GM12878 (cell line): ENCODE results near the gene PRDM12. TPM values are rescaled to one million over a fixed set of nuclear protein-coding genes. Genes with fewer than 3 reads are reported as not detected.

ENCODE experiments used
- ATAC-seq: fragments of 200-7000 bp; cut with Tn5 transposase; 3 replicates; pipeline ENCODE4 v1.9.1; 2020; ENCODE audit warnings: mild to moderate bottlenecking, moderate library complexity
- BruUV-seq: library from RNA; stranded (reverse); fragments of 400-500 nt; replicated peaks from 2 replicates; lab custom pipeline; 2021; lab: Mats Ljungman, UMichigan
- CTCF ChIA-PET: fragments of 300-600 bp; sonication (Branson Sonifier 250); formaldehyde crosslinking; extraction: SDS; loops from one replicate; lab custom pipeline; 2021; ENCODE audit warnings: inconsistent platforms; lab: Yijun Ruan, JAX
- POLR2A ChIA-PET: fragments of 350-600 bp; formaldehyde crosslinking; extraction: SDS; loops from one replicate; lab custom pipeline; 2021; ENCODE audit warnings: inconsistent platforms; lab: Charles Lee
- RAD21 ChIA-PET: fragments of 300-600 bp; sonication (Branson Sonifier 250); formaldehyde crosslinking; loops from one replicate; lab custom pipeline; 2023; ENCODE audit warnings: antibody characterized with exemption; ENCODE audit not compliant: unreplicated experiment; lab: Charles Lee
- SMC1A ChIA-PET: fragments of 300-600 bp; sonication (Branson Sonifier 250); formaldehyde crosslinking; loops from one replicate; lab custom pipeline; 2023; ENCODE audit not compliant: unreplicated experiment, uncharacterized antibody; lab: Charles Lee
- DNase-seq: peaks from one replicate; pipeline ENCODE4 v3.0.0-alpha.2; 2011; ENCODE audit warnings: low read depth, low spot score
- FAIRE-seq: peaks from 3 replicates; lab custom pipeline; 2011; peaks lifted over from hg19 to GRCh38; lab: Jason Lieb, UNC
- H2AFZ ChIP-seq: 2 replicates; pipeline ENCODE4 v1.6.0; 2011; ENCODE audit warnings: low read depth, low read length, control low read depth; ENCODE audit not compliant: control insufficient read depth
- H3K27ac ChIP-seq: 2 replicates; pipeline ENCODE4 v1.5.1; 2011; ENCODE audit warnings: control low read depth; ENCODE audit not compliant: control insufficient read depth, insufficient read depth
- H3K27me3 ChIP-seq, 2 experiments: replicated peaks in 1 of 2; 2 replicates each; pipeline versions ENCODE4 v1.6.0 to v1.6.1; 2011; ENCODE audit warnings: low read length in 1 of 2; ENCODE audit not compliant: control insufficient read depth in 2 of 2, insufficient read depth in 2 of 2
- H3K36me3 ChIP-seq, 2 experiments: 2 replicates each; pipeline ENCODE4 v1.5.1; 2011; ENCODE audit warnings: low read length in 1 of 2; ENCODE audit not compliant: control insufficient read depth in 2 of 2, insufficient read depth in 2 of 2
- H3K4me1 ChIP-seq: 2 replicates; pipeline ENCODE4 v1.6.1; 2011; ENCODE audit warnings: mild to moderate bottlenecking, low read length, moderate library complexity, mixed read lengths; ENCODE audit not compliant: control insufficient read depth, insufficient read depth
- H3K4me2 ChIP-seq: 2 replicates; pipeline ENCODE4 v1.6.0; 2011; ENCODE audit warnings: control low read depth; ENCODE audit not compliant: control insufficient read depth, insufficient read depth
- H3K4me3 ChIP-seq: fragments of 200-600 bp; sonication (generic); 2 replicates; pipeline ENCODE4 v1.5.1; 2016
- H3K79me2 ChIP-seq: 2 replicates; pipeline ENCODE4 v1.6.0; 2011; ENCODE audit warnings: low read length; ENCODE audit not compliant: control insufficient read depth, insufficient read depth
- H3K9ac ChIP-seq: 2 replicates; pipeline ENCODE4 v1.8.0; 2011; ENCODE audit warnings: low read length, control low read depth, mixed read lengths; ENCODE audit not compliant: control insufficient read depth, insufficient read depth
- H3K9me3 ChIP-seq: replicated peaks from 3 replicates; pipeline ENCODE4 v1.5.1; 2011; ENCODE audit warnings: mild to moderate bottlenecking, low read length; ENCODE audit not compliant: control insufficient read depth, insufficient read depth
- H4K20me1 ChIP-seq: 2 replicates; pipeline ENCODE4 v1.6.0; 2011; ENCODE audit not compliant: control insufficient read depth, insufficient read depth
- ASH2L ChIP-seq: fragments of 300-600, 200-600 bp; sonication (generic); IDR thresholded peaks from 2 replicates; pipeline ENCODE4 v1.6.1; 2017; ENCODE audit warnings: low read depth, mild to moderate bottlenecking, borderline replicate concordance
- BRCA1 ChIP-seq: IDR thresholded peaks from 2 replicates; pipeline ENCODE4 v1.6.1; 2011; ENCODE audit warnings: low read depth, low read length, improper control_type of control experiment
- JUNB ChIP-seq: IDR thresholded peaks from 2 replicates; pipeline ENCODE4 v1.6.1; 2016; ENCODE audit warnings: antibody characterized with exemption, mild to moderate bottlenecking
- PAX5 ChIP-seq: IDR thresholded peaks from 2 replicates; pipeline ENCODE4 v1.6.1; 2011; ENCODE audit warnings: low read depth, low read length, borderline replicate concordance
- PML ChIP-seq: IDR thresholded peaks from 2 replicates; pipeline ENCODE4 v1.6.1; 2012; ENCODE audit warnings: low read length, inconsistent platforms
- RUNX3 ChIP-seq: IDR thresholded peaks from 2 replicates; pipeline ENCODE4 v1.6.1; 2012; ENCODE audit warnings: low read length, inconsistent platforms
- SPI1 ChIP-seq: IDR thresholded peaks from 2 replicates; pipeline ENCODE4 v1.6.1; 2011; ENCODE audit warnings: low read depth, mild to moderate bottlenecking, low read length, moderate library complexity, borderline replicate concordance; ENCODE audit not compliant: insufficient read depth
- TARDBP ChIP-seq: IDR thresholded peaks from 2 replicates; pipeline ENCODE4 v1.6.1; 2016; ENCODE audit warnings: borderline replicate concordance
- WRNIP1 ChIP-seq: IDR thresholded peaks from 2 replicates; pipeline ENCODE4 v1.6.1; 2011; ENCODE audit warnings: low read depth, low read length, improper control_type of control experiment, borderline replicate concordance
- ZNF217 ChIP-seq: fragments of 450-650 bp; IDR thresholded peaks from 2 replicates; pipeline ENCODE4 v1.6.1; 2017; ENCODE audit warnings: antibody characterized with exemption, mild to moderate bottlenecking
- ZNF384 ChIP-seq: IDR thresholded peaks from 2 replicates; pipeline ENCODE4 v1.6.1; 2012; ENCODE audit warnings: low read depth, mild to moderate bottlenecking, low read length, improper control_type of control experiment, borderline replicate concordance
- WGBS: methylation state at CpG from one replicate; pipeline ENCODE4 v1.1.6; 2016; ENCODE audit warnings: low lambda C conversion rate; ENCODE audit not compliant: insufficient replicate concordance, insufficient coverage; ENCODE audit errors: missing lambda C conversion rate; 5-methylcytosine and 5-hydroxymethylcytosine counted together
- in situ Hi-C: fragments of 300-500 bp; cut with MboI; formaldehyde crosslinking; loops from 9 replicates; pipeline ENCODE4 v1.14.3; 2018; ENCODE audit warnings: mixed read lengths
- intact Hi-C: fragments of 100-400 bp; cut with micrococcal nuclease; formaldehyde crosslinking; loops from one replicate; pipeline ENCODE4 v1.14.2; 2022; ENCODE audit not compliant: unreplicated experiment
- polyA plus RNA-seq, 11 experiments: library from polyadenylated mRNA; depleted of rRNA in 4 of 11; unstranded in 6 of 11; stranded (reverse) in 5 of 11; fragments of >200 nt; fragmentation: Nextera tagmentation in 4 of 11; fragmentation: Illumina TruSeq in 1 of 11; extraction: Ambion mirVana in 4 of 11; extraction: Trizol in 1 of 11; gene quantifications; 1 replicate in 1 of 11; 2 replicates in 10 of 11; pipeline versions ENCODE4 v1.2.1 to v1.2.3, GENCODE V29; 2011 to 2016; ENCODE audit warnings: inconsistent platforms in 2 of 11, missing spikeins in 2 of 11, low read depth in 1 of 11
- total RNA-seq, 4 experiments: library from RNA; depleted of rRNA in 3 of 4; stranded (reverse); fragments of >200 nt in 3 of 4; fragmentation: Illumina TruSeq in 1 of 4; extraction: Trizol in 1 of 4; gene quantifications; 2 replicates each; pipeline versions ENCODE4 v1.2.1 to v1.2.3, GENCODE V29; 2013 to 2021
- TF ChIP-seq, protein P1 (sequence below): IDR thresholded peaks from 2 replicates; pipeline ENCODE4 v1.6.1; 2011; ENCODE audit warnings: borderline replicate concordance, low read depth, mild to moderate bottlenecking, moderate library complexity, low read length; ENCODE audit not compliant: insufficient read depth, poor library complexity, severe bottlenecking
- TF ChIP-seq, protein P2 (sequence below): fragments of 450-650 bp; IDR thresholded peaks from 2 replicates; pipeline ENCODE4 v1.6.1; 2017; ENCODE audit warnings: mild to moderate bottlenecking
- TF ChIP-seq, protein P3 (sequence below): IDR thresholded peaks from 2 replicates; pipeline ENCODE4 v1.6.1; 2012; ENCODE audit warnings: low read length, inconsistent platforms
- TF ChIP-seq, protein P4 (sequence below): fragments of 450-650 bp; IDR thresholded peaks from 2 replicates; pipeline ENCODE4 v1.6.1; 2016; ENCODE audit warnings: mild to moderate bottlenecking

The PRDM12 gene
- total and polyA plus RNA-seq, 10 of the 15 experiments (the other 5 are each of a cell fraction or from before 2014, with no cell fraction given), result not detected

DNA sequence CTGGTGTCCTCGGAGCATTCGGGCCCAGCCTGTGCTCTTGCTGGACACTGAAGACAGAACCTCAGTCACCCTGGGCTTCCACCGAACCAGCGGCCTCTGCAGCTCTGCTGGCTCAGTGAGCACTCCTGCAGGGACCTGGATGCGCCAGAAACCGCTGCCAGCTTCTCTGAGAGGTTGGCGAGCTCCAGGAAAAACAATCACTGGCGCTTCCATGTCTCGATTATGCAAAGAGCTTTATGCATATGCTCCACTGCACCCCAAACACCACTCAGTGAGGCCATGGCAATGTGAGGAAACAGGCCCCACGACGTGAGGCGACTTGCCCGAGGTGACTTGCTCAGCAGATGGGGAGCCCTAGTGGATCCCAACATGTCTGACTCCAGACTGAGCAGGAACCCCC lies 11.0 kb downstream of the PRDM12 start (continued):
- TF ChIP-seq, protein P1, sequence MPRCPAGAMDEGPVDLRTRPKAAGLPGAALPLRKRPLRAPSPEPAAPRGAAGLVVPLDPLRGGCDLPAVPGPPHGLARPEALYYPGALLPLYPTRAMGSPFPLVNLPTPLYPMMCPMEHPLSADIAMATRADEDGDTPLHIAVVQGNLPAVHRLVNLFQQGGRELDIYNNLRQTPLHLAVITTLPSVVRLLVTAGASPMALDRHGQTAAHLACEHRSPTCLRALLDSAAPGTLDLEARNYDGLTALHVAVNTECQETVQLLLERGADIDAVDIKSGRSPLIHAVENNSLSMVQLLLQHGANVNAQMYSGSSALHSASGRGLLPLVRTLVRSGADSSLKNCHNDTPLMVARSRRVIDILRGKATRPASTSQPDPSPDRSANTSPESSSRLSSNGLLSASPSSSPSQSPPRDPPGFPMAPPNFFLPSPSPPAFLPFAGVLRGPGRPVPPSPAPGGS, result no peak
- no peak for TF ChIP-seq WRNIP1
- TF ChIP-seq, protein P2, sequence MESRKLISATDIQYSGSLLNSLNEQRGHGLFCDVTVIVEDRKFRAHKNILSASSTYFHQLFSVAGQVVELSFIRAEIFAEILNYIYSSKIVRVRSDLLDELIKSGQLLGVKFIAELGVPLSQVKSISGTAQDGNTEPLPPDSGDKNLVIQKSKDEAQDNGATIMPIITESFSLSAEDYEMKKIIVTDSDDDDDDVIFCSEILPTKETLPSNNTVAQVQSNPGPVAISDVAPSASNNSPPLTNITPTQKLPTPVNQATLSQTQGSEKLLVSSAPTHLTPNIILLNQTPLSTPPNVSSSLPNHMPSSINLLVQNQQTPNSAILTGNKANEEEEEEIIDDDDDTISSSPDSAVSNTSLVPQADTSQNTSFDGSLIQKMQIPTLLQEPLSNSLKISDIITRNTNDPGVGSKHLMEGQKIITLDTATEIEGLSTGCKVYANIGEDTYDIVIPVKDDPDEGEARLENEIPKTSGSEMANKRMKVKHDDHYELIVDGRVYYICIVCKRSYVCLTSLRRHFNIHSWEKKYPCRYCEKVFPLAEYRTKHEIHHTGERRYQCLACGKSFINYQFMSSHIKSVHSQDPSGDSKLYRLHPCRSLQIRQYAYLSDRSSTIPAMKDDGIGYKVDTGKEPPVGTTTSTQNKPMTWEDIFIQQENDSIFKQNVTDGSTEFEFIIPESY, result no peak
- no peak for TF ChIP-seq PML
- no peak for TF ChIP-seq PAX5
- TF ChIP-seq TARDBP, result no peak
- no peak for TF ChIP-seq ZNF217
- TF ChIP-seq RUNX3, result no peak
- TF ChIP-seq ASH2L, result no peak
- TF ChIP-seq ZNF384, result no peak
- no peak for TF ChIP-seq JUNB

DNA sequence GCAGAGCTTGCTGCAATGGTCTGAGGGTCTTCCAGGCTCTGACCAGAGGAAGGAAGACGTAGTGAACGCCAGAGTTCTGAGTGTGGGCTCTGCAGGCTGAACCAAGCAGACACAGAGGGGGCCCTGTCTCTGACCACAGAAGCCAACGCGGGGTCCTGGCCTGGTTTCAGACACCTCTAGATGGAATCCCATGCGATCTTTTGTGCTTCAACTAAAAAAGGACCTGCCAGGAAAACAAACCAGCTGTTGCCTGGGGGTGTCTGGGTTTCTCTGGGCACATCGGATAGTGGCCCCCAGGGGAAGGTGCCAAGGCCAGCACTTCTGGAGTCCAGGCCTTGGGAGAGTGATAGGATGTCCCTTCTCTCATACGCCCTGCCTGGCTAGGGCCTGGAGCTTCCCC lies 12.9 kb downstream of the PRDM12 start:
- H3K9ac ChIP-seq, result no peak overlapping the region
- no peak overlapping the region for H3K27ac ChIP-seq
- ChIA-PET POLR2A (no interaction called here), CTCF (no interaction called here), SMC1A (no interaction called here), RAD21 (no interaction called here)
- peaks cover 4% of the 10 kb centered on the region for H3K4me1 ChIP-seq
- H3K4me2 ChIP-seq, result no peak overlapping the region
- no TSS peak for BruUV-seq
- no peaks in the 10 kb centered on the region for H4K20me1 ChIP-seq
- H3K9me3 ChIP-seq, result no peaks in the 10 kb centered on the region
- no peaks in the 10 kb centered on the region for H3K36me3 ChIP-seq
- 53% methylated on average over 7 of the region's 7 CpGs for whole genome bisulfite sequencing
- no peak overlapping the region for H3K4me3 ChIP-seq
- in situ Hi-C loops, result no loop called here
- peaks cover 0 to 3% of the 10 kb centered on the region in 2 experiments; a peak in 3 of 4 replicates for H3K27me3 ChIP-seq
- intact Hi-C loops, result no loop called here
- no peak overlapping the region for H2AFZ ChIP-seq
- FAIRE-seq (no peak), ATAC-seq (no peak), DNase-seq (no peak)
- H3K79me2 ChIP-seq, result no peaks in the 10 kb centered on the region
- TF ChIP-seq SPI1 (no peak), BRCA1 (no peak)
- TF ChIP-seq, protein P3, sequence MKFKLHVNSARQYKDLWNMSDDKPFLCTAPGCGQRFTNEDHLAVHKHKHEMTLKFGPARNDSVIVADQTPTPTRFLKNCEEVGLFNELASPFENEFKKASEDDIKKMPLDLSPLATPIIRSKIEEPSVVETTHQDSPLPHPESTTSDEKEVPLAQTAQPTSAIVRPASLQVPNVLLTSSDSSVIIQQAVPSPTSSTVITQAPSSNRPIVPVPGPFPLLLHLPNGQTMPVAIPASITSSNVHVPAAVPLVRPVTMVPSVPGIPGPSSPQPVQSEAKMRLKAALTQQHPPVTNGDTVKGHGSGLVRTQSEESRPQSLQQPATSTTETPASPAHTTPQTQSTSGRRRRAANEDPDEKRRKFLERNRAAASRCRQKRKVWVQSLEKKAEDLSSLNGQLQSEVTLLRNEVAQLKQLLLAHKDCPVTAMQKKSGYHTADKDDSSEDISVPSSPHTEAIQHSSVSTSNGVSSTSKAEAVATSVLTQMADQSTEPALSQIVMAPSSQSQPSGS, result no peak
- TF ChIP-seq, protein P4, sequence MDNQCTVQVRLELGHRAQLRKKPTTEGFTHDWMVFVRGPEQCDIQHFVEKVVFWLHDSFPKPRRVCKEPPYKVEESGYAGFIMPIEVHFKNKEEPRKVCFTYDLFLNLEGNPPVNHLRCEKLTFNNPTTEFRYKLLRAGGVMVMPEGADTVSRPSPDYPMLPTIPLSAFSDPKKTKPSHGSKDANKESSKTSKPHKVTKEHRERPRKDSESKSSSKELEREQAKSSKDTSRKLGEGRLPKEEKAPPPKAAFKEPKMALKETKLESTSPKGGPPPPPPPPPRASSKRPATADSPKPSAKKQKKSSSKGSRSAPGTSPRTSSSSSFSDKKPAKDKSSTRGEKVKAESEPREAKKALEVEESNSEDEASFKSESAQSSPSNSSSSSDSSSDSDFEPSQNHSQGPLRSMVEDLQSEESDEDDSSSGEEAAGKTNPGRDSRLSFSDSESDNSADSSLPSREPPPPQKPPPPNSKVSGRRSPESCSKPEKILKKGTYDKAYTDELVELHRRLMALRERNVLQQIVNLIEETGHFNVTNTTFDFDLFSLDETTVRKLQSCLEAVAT, result no peak
